Measurements from ENCODE around the gene TMEM50A. TPM values are rescaled to one million over a fixed set of nuclear protein-coding genes. Genes with fewer than 3 reads are reported as not detected.
"Not testable (repeated sequence)": the region's sequence is repeated elsewhere in the genome, so short reads cannot be mapped to it uniquely, and the experiment has no call there.

The TMEM50A gene
- total RNA-seq, 1 donor from 2014 or later: 154 TPM

DNA sequence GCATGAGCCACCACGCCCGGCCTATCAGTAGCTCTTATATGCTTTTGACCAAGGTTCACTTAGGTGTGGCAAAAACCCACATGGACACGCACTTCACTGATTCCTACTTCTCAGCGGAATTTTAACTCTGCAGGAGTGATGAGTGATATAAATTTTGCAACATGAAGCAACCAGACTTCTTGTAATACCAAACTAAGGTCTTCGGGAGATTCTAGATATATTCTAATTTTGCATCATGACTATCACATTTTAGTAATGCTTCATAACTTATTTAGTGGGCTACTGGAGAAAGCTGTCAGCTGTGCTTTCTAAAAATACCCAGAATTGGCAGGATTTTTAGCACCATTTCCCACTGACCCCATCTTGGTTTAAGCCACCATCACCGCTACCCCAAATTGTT is 54.7 kb downstream of the TMEM50A start:
- H3K4me3 ChIP-seq (ENCODE audit: low read depth, low read length): no peak overlapping the region
- TF ChIP-seq, protein P1, sequence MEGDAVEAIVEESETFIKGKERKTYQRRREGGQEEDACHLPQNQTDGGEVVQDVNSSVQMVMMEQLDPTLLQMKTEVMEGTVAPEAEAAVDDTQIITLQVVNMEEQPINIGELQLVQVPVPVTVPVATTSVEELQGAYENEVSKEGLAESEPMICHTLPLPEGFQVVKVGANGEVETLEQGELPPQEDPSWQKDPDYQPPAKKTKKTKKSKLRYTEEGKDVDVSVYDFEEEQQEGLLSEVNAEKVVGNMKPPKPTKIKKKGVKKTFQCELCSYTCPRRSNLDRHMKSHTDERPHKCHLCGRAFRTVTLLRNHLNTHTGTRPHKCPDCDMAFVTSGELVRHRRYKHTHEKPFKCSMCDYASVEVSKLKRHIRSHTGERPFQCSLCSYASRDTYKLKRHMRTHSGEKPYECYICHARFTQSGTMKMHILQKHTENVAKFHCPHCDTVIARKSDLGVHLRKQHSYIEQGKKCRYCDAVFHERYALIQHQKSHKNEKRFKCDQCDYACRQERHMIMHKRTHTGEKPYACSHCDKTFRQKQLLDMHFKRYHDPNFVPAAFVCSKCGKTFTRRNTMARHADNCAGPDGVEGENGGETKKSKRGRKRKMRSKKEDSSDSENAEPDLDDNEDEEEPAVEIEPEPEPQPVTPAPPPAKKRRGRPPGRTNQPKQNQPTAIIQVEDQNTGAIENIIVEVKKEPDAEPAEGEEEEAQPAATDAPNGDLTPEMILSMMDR (conservative IDR thresholded peaks at IDR 0.05; ENCODE audit: low read depth, low read length): no peak
- no peak for DNase-seq (ENCODE audit: low read depth)

DNA sequence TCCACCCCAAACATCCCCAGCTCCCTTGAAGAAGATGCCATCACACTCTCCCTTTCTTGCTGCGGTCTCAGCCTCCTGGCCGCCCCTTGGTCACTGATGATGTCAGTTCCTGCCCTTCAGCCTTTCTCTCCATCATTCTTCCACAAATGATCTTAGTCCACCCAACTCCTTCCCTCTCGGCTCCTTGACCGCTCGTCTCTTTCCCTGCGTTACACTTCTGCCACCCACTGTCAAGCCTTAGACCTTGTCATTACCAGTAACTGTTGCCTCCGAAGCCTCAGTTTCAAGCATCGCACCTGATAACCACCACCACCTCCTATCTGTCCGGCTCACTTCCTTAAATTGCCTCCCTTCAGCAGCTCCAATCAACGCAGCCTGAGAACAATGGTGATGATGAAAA is 59.4 kb downstream of the TMEM50A start:
- H3K4me3 ChIP-seq (ENCODE audit: low read depth, low read length); DNase-seq (ENCODE audit: low read depth): not testable (repeated sequence)

DNA sequence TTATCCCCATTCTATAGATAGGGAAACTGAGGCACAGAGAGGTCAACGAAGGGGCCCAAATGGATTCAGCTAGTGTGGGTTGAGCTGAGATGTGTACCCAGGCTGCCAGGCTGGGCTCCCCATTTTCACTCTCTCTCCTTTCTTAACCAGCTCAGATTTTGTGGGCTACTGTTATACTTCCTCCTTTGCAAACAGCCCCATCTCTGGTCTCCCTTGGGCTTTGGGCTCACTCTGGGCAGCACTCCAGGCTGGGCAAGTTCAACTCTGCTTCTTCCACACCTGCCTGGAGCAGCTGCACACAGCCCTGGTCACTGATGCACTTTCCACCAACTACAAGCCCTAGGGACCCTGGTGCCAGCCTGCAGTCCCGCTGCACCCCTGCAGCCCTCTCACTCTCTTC is 59.9 kb downstream of the TMEM50A start:
- H3K4me3 ChIP-seq (ENCODE audit: low read depth, low read length); DNase-seq (ENCODE audit: low read depth): not testable (repeated sequence)

DNA sequence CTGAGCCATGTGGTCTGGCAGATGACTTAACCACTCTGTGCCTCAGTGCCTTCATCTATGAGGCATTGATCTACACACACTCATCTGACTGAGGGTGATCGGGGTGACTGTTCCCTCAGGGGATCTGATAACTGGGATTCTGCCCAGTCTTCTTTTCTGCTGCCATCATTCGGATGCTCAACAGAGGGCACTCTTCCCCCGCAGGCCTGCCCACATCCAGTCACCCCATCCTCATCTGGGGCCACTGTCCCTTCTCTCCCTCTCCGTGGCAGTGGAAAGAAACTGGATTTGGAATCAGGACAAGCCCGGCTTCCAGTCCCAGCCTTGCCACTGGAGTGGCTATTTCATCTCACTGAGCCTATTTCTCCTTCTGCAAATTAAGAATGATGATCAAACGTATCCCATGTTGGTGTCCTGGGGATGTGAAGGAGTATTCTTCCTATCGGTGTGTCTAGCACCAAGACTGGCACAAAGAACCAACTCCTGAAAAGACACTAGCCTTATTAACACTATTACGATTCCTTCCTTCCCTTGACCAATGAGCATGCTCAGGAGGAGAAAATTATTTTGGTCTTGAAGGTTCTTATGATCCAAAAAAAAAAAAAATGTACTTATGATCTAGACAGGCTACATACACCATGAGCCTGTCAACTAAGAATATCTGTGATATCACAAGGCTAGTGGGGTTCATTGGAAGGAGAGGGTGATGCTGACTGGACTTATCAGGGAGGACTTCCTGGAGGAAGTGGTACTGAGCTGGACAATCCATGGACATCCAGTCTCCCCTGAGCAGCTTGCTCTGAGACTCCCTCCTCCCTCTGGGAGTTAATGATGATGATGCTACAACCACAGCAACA is 65.0 kb downstream of the TMEM50A start:
- not testable (repeated sequence) for H3K4me3 ChIP-seq (ENCODE audit: low read depth, low read length); DNase-seq (ENCODE audit: low read depth)
- TF ChIP-seq, protein P1 (conservative IDR thresholded peaks at IDR 0.05; ENCODE audit: low read depth, low read length): peak; percentile 29

DNA sequence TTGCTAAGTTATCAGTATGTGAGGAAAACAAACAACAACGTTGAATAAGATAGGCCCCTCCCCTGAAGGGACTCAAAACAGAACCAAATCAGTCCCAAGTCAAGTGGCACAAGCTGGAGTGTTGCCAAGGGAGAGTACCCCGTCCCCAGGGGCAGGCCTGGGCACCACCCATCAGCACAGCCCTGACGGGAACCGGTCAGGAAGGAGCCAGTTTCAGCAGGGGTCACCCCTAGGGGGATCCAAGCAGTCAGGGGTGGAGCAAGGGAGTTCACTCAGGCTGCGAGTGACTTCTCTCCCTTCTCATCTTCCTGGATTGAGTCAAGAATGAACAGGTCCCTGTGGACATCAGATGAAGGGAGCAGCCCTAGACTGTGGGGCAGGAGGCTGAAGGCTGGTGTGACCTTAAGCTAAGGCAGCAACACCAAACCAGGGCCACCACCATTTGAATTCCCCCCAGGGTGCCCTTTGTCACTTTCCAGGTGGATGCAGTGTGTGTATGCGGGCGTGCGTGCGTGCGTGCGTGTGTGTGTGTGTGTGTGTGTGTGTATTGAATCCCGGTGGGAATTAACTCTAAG is 67.7 kb downstream of the TMEM50A start:
- DNase-seq (ENCODE audit: low read depth); H3K4me3 ChIP-seq (ENCODE audit: low read depth, low read length): not testable (repeated sequence)

DNA sequence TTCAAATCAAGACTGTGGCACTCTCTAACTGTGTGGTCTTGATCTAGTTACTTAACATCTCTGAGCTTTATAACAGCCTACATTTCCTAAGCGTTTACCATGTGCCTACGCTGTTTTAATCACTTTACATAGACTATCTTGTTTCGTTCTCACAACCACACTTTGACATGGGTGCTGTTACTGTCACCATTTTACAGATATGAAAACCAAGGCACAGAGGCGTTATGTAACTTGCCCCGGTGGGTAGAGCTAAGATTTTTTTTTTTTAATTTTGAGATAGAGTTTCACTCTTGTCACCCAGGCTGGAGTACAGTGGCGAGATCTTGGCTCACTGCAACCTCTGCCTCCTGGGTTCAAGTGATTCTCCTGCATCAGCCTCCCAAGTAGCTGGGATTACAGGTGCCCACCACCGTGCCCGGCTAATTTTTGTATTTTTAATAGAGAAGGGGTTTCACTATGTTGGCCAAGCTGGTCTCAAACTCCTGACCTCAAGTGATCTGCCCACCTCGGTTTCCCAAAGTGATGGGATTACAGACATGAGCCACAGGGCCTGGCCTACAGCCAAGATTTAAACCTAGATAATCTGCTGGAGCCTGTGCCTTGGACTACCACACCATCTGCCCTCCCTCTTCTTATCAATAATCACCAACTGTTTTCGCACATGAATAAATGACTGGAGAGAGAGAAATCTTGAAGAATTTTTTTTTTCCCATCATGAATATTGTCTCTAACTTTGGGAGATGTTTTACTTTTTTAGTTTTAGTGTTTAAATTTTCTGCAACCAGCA is 71.7 kb downstream of the TMEM50A start:
- H3K4me3 ChIP-seq (ENCODE audit: low read depth, low read length); DNase-seq (ENCODE audit: low read depth): not testable (repeated sequence)

Other genes with a start within 250 kb of the TMEM50A start
- gene SYF2, start 105.8 kb upstream of the TMEM50A start, total RNA-seq: 32.3 and 48.4 TPM in 2 replicates
- 32.4 and 52.5 TPM in 2 replicates for gene RSRP1, start 90.9 kb upstream of the TMEM50A start, total RNA-seq
- not detected in 2 replicates for gene RHD, start 65.8 kb upstream of the TMEM50A start, total RNA-seq
- gene RHCE, start 82.5 kb downstream of the TMEM50A start, total RNA-seq: 0.22 TPM in 1 of 2 replicates, not detected in the other
- 7.9 and 11.5 TPM in 2 replicates for gene MACO1, start 92.6 kb downstream of the TMEM50A start, total RNA-seq
- gene LDLRAP1, start 205.3 kb downstream of the TMEM50A start, total RNA-seq: 6.1 and 14.0 TPM in 2 replicates

All from epithelial cell of proximal tubule (primary cell).